GM18519 (cell line): Measurements from ENCODE around the gene C10orf90.

ENCODE experiments used
- ATAC-seq: cut with Tn5 transposase; IDR thresholded peaks from one replicate; pipeline ENCODE4 v1.9.1; 2021; ENCODE audit warnings: mild to moderate bottlenecking, moderate library complexity; ENCODE audit not compliant: unreplicated experiment, low FRiP score

C10orf90 gene

GRCh38 chr10:126592901-126593300 lies 77.6 kb downstream of the C10orf90 start:
- ATAC-seq = no peak

GRCh38 chr10:126588024-126588423 lies 82.5 kb downstream of the C10orf90 start:
- no peak for ATAC-seq

GRCh38 chr10:126586878-126587277 lies 83.6 kb downstream of the C10orf90 start:
- ATAC-seq = no peak

- no peak for ATAC-seq
These were observed 84.4 kb downstream of the C10orf90 start for GRCh38 chr10:126586128-126586527.

GRCh38 chr10:126585249-126586017 lies 85.1 kb downstream of the C10orf90 start:
- ATAC-seq = no peak

GRCh38 chr10:126584836-126585235 lies 85.7 kb downstream of the C10orf90 start:
- no peak for ATAC-seq

GRCh38 chr10:126583552-126584200 lies 86.8 kb downstream of the C10orf90 start:
- ATAC-seq = no peak

GRCh38 chr10:126581648-126582046 lies 88.8 kb downstream of the C10orf90 start:
- ATAC-seq = no peak

- ATAC-seq = no peak
These were observed 89.4 kb downstream of the C10orf90 start for GRCh38 chr10:126580873-126581647.

GRCh38 chr10:126576336-126576735 lies 94.2 kb downstream of the C10orf90 start:
- no peak for ATAC-seq

- ATAC-seq = no peak
These were observed 99.6 kb downstream of the C10orf90 start for GRCh38 chr10:126570621-126571602.

- ATAC-seq = no peak
These were observed 100.3 kb downstream of the C10orf90 start for GRCh38 chr10:126570245-126570570.

- no peak for ATAC-seq
These were observed 100.8 kb downstream of the C10orf90 start for GRCh38 chr10:126569513-126570244.

- no peak for ATAC-seq
These were observed 101.6 kb downstream of the C10orf90 start for GRCh38 chr10:126568809-126569385.

GRCh38 chr10:126565871-126566270 lies 104.6 kb downstream of the C10orf90 start:
- no peak for ATAC-seq

GRCh38 chr10:126565441-126565840 lies 105.1 kb downstream of the C10orf90 start:
- ATAC-seq = no peak

GRCh38 chr10:126564326-126564888 lies 106.1 kb downstream of the C10orf90 start:
- ATAC-seq = no peak

- no peak for ATAC-seq
These were observed 107.1 kb downstream of the C10orf90 start for GRCh38 chr10:126563361-126563760.
